ENCODE measurements around the gene DEFB123.

The DEFB123 gene

DNA sequence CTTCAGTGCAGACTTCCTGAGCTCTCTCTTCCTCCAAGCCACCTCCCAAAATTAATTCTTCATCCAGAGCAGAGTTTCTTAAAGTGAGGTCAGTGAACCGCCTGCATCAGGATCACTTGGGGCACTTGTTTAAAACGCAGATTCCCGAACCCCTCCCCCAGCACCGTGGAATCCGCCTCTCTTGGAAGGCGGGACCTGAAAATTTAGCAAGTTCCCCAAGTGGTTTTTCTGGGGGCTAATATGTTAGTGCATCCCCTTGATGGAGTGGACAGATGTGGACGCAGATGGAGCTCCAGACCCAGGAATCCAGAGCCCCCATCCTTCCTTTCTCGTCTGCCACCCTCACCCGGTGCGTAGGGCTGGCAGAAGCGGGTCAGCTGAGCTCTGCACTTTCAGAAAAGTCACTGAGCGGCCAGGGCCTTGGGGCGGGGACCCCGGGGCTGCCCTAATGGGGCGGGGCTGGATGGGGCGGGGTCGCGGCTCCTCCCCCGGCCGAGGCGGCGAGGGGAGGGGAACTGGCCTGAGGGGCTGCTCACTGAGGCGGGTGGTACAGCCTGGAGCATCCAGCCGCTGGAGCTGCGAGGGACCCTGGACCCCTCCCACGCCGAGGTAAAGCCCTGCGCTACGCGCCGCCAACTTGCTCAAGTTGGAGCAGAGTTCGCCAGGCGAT lies 34.5 kb downstream of the DEFB123 start, which contains the start of the genes DEFB124 and REM1:
DEFB124 (minus strand) TSS at position 370 of the 670 bp plus-strand sequence. CDS start 2,114 bp downstream, outside the sequence.
REM1 (plus strand) TSS at position 531 of the 670 bp plus-strand sequence. CDS start 1,158 bp downstream, outside the sequence.
- DNase-seq: no peak

DNA sequence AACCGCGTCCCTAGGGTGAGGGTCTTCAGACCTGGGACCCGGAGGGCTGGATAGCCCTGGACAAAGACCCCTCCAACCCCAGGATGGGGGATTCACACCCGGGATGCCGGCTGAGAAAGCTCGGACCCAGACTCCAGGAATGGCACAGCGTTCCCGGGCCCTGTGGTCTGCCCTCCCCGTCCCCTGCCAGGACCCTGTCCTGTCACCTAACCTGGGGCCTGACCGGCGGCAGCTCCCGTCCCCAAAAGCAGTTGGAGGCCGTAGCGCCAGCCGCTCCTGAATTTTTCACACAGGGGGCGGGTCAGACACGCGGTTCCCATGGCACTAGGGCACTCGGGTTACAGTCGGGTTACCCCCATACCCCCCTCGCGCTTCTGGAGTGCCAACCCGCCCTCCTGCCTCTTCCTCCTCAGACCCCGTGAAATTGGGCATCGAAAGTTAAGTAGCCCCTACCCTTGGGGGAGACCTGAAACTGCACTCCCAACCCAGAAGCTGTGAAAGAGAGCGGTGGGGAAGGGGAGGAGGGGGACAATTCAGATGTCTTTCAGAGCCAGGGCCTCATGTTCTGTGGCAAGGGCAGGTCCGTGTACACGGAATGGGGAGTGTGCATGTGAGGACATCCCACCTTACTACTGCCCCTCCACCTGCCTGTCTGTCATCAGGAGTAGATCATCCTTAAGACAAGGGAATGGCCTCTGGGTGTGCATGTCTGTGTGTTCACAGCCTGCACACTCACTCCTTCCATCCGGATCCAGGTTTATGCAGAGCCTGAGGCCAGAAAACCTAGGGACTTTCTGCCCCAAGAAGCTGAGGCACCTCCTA lies 35.3 kb downstream of the DEFB123 start:
- no peak for DNase-seq

DNA sequence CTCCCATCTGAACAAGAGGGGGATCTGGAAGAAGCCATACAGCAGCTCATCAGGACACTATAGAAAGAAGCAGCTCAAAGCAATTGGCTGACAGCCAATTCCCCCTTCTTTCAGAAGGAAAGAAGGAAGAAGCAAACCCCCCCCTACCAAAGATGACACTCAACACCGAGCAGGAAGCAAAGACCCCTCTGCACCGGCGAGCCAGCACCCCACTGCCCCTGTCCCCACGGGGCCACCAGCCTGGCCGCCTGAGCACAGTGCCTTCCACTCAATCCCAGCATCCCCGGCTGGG lies 35.8 kb downstream of the DEFB123 start:
- DNase-seq: no peak

GRCh38 chr20:31476643-31477215 lies 36.3 kb downstream of the DEFB123 start:
- no peak for DNase-seq

GRCh38 chr20:31484001-31484400 lies 43.6 kb downstream of the DEFB123 start:
- no peak for DNase-seq

DNA sequence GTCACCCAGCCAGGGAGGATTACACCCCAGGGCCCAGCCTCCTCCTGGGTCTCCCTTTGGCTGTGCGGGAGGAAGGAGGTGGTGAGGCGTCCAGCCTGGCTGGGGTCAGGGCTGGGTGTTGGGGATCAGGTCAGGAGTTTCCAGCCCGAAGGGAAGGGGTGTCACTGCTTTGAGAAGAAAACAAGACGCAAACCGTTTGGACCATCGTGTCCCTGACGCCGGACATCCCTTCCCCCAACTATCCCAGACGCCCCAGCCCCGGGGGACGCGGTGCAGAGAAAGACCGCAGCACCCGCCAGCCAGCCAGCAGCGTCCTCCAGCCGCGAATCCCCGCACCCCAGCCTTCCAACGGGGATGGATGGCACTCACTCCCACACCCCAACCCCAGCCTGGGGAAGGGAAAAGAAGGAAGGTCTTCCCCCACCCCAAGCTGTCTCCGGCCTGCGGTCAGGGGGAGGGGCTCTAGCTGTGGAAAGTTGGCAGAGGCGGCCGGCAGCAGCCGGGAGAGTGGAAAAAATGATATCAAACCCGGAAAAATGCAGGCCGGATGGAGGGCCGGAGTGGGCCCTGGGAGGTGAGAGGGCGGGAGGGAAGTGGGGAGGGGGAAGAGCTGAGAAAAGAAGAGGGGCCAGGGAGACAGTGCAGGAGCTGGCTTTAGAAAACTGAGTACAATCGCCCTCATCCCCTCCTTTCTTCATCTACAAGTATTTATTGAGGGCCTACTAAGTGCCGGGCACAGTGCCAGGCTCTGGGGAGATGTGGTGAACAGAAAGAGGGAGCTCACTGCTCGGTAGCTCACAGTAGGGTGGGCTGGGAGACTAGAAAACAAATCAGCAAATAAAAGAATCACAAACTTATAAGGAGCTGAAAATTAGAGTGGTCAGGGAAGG lies 45.3 kb downstream of the DEFB123 start:
- no peak for DNase-seq

DNA sequence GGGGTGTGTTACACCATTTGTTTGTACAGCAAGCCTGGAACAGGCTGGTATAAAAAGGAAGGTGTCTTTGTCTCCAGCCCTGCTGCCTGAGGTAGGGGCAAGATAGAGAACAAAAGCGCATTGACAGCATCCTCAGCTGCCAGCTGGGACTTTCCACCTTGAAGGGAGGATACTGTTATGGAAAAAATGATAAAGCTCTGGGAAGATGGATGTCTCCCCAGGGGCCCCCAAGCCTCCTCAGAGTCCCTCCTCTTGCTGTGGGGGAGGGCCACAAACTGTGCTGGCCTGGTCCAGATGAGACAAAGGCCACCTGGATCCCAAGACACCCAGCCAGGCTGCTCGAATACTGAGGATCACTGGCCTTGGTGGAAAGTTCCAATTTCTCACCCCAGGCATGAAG lies 47.7 kb downstream of the DEFB123 start:
- DNase-seq: no peak

- no peak for DNase-seq
These were observed 48.7 kb downstream of the DEFB123 start for GRCh38 chr20:31489152-31489551.

DNA sequence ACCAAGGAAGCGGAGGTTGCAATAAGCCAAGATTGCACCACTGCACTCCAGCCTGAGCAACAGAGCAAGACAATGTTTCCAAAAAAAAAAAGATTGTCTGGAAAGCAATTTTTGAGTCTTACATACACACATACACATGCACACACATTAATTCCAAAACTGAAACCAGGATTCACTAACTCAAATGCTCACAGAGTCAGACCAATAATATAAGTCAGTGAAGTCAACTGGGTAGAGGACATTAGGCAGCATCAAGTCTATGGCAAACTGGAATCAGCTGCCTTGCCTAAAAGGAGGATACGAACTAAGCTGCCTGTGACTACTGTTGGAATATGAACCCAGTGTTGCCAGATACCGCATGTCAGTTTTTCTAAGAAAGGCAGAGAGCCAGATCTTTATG lies 50.3 kb downstream of the DEFB123 start:
- no peak for DNase-seq

GRCh38 chr20:31494131-31494530 lies 53.7 kb downstream of the DEFB123 start:
- no peak for DNase-seq

DNA sequence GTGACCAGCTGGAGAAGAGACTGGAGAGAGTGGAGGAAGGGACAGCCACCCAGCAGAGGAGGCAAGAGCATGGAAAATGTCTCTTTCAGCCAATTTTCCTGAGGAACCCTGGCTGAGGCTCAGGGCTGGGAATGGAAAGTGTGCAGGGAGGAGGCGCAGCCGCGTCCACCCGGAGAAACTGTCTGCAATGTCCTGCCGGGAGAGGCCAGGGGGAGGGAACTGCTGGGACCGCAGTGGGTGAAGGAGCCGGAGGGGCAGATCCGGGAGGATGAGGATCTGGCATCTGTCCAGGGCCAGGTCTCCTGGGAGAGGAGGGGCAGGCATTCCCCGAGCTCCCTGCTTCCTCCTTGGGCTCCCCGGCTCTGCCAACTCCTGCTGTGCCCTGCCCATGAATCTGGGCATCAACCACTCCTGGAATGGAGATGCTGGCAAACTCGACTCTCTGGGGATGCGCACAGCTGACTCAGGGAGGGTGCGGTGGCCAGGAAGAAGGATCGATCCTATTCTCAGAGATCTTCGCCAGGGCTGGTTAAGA lies 56.4 kb downstream of the DEFB123 start:
- DNase-seq: no peak

- no peak for DNase-seq
These were observed 57.6 kb downstream of the DEFB123 start for GRCh38 chr20:31497838-31498540.
